ENCODE results near the gene ACTRT2.

Gene ACTRT2

GRCh38 chr1:3030663-3031381 is 9.6 kb downstream of the ACTRT2 start:
- no peak for TF ChIP-seq CTCF (conservative IDR thresholded peaks at IDR 0.05; ENCODE audit: low read depth, low read length)
- no peak for DNase-seq (ENCODE audit: low read depth)
- no peak overlapping the region for H3K4me3 ChIP-seq (ENCODE audit: low read length)

- H3K4me3 ChIP-seq (ENCODE audit: low read length), result no peak overlapping the region
- no peak for DNase-seq (ENCODE audit: low read depth)
- no peak for TF ChIP-seq CTCF (conservative IDR thresholded peaks at IDR 0.05; ENCODE audit: low read depth, low read length)
Observed at GRCh38 chr1:3031401-3032221, 10.3 kb downstream of the ACTRT2 start.

- no peak for DNase-seq (ENCODE audit: low read depth)
- no peak for TF ChIP-seq CTCF (conservative IDR thresholded peaks at IDR 0.05; ENCODE audit: low read depth, low read length)
- H3K4me3 ChIP-seq (ENCODE audit: low read length), result no peak overlapping the region
Observed at GRCh38 chr1:3032371-3033039, 11.2 kb downstream of the ACTRT2 start.

GRCh38 chr1:3033040-3033789 is 11.9 kb downstream of the ACTRT2 start:
- H3K4me3 ChIP-seq (ENCODE audit: low read length), result no peak overlapping the region
- no peak for DNase-seq (ENCODE audit: low read depth)
- no peak for TF ChIP-seq CTCF (conservative IDR thresholded peaks at IDR 0.05; ENCODE audit: low read depth, low read length)

GRCh38 chr1:3033790-3034090 is 12.5 kb downstream of the ACTRT2 start:
- TF ChIP-seq CTCF (conservative IDR thresholded peaks at IDR 0.05; ENCODE audit: low read depth, low read length), result no peak
- no peak overlapping the region for H3K4me3 ChIP-seq (ENCODE audit: low read length)
- DNase-seq (ENCODE audit: low read depth), result no peak

GRCh38 chr1:3034162-3034561 is 12.9 kb downstream of the ACTRT2 start:
- no peak for TF ChIP-seq CTCF (conservative IDR thresholded peaks at IDR 0.05; ENCODE audit: low read depth, low read length)
- H3K4me3 ChIP-seq (ENCODE audit: low read length), result no peak overlapping the region
- DNase-seq (ENCODE audit: low read depth), result no peak

Data from retinal pigment epithelial cell (primary cell).